ENCODE results near the gene SDCBP2. TPM values are rescaled to one million over a fixed set of nuclear protein-coding genes. Genes with fewer than 3 reads are reported as not detected.

SDCBP2 gene
- total RNA-seq, 1 donor from 2014 or later = 4.0 TPM

DNA sequence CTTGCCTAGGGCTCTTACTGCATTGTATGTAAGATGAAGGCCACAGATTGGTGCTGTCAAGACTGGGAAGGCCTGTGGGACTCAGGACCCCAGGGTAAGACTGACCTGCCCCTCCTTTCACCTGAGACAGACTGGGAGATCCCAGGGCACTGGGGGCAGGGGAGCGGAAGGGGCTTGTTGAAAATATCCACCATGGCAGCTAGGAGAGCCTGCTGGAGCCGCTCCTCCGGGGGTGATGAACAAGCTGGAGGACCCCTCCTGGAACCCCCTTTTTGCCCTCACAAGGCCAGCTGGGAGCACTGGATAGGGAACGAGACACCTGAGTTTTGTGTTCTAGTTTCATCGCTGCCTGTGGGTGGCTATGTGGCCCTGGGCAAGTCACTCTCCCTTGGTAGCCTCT, 9.2 kb upstream of the SDCBP2 start:
- no peak for DNase-seq

GRCh38 chr20:1337441-1337840, 8.5 kb upstream of the SDCBP2 start:
- no peak for TF ChIP-seq CTCF (IDR thresholded peaks at IDR 0.05; ENCODE audit: partially characterized antibody, unreplicated experiment)
- no peak for DNase-seq
- H3K27ac Mint-ChIP-seq (ENCODE audit: unreplicated experiment) = no peak overlapping the region
- H3K9me3 Mint-ChIP-seq (ENCODE audit: unreplicated experiment) = peaks cover 2% of the 10 kb centered on the region
- no peak overlapping the region for H3K4me3 Mint-ChIP-seq (ENCODE audit: unreplicated experiment)
- no peaks in the 10 kb centered on the region for H3K36me3 Mint-ChIP-seq (ENCODE audit: unreplicated experiment)
- peaks cover 25% of the 10 kb centered on the region for H3K4me1 Mint-ChIP-seq (ENCODE audit: low read depth, unreplicated experiment)
- peaks cover 11% of the 10 kb centered on the region for H3K27me3 Mint-ChIP-seq (ENCODE audit: unreplicated experiment)

More for the DNA sequence above, 9.2 kb upstream of the SDCBP2 start:
- Mint-ChIP-seq H3K4me1 (ENCODE audit: low read depth, unreplicated experiment) (peaks cover 28% of the 10 kb centered on the region), H3K27me3 (ENCODE audit: unreplicated experiment) (peaks cover 11% of the 10 kb centered on the region), H3K9me3 (ENCODE audit: unreplicated experiment) (peaks cover 2% of the 10 kb centered on the region), H3K4me3 (ENCODE audit: unreplicated experiment) (no peak overlapping the region), H3K27ac (ENCODE audit: unreplicated experiment) (no peak overlapping the region), H3K36me3 (ENCODE audit: unreplicated experiment) (no peaks in the 10 kb centered on the region)
- TF ChIP-seq CTCF (IDR thresholded peaks at IDR 0.05; ENCODE audit: partially characterized antibody, unreplicated experiment) = no peak

- TF ChIP-seq CTCF (IDR thresholded peaks at IDR 0.05; ENCODE audit: partially characterized antibody, unreplicated experiment) = no peak
- no peak for DNase-seq
- Mint-ChIP-seq H3K27ac (ENCODE audit: unreplicated experiment) (no peak overlapping the region), H3K27me3 (ENCODE audit: unreplicated experiment) (peaks cover 6% of the 10 kb centered on the region), H3K9me3 (ENCODE audit: unreplicated experiment) (no peaks in the 10 kb centered on the region), H3K36me3 (ENCODE audit: unreplicated experiment) (no peaks in the 10 kb centered on the region), H3K4me1 (ENCODE audit: low read depth, unreplicated experiment) (peaks cover 19% of the 10 kb centered on the region), H3K4me3 (ENCODE audit: unreplicated experiment) (no peak overlapping the region)
Measured at GRCh38 chr20:1336699-1337367, 7.9 kb upstream of the SDCBP2 start.

GRCh38 chr20:1335961-1336698, 7.2 kb upstream of the SDCBP2 start:
- H3K27ac Mint-ChIP-seq (ENCODE audit: unreplicated experiment) = no peak overlapping the region
- no peak for DNase-seq
- TF ChIP-seq CTCF (IDR thresholded peaks at IDR 0.05; ENCODE audit: partially characterized antibody, unreplicated experiment) = no peak

GRCh38 chr20:1334761-1335160, 5.8 kb upstream of the SDCBP2 start:
- Mint-ChIP-seq H3K4me3 (ENCODE audit: unreplicated experiment) (no peak overlapping the region), H3K4me1 (ENCODE audit: low read depth, unreplicated experiment) (peaks cover 13% of the 10 kb centered on the region)

More at GRCh38 chr20:1335961-1336698, 7.2 kb upstream of the SDCBP2 start:
- Mint-ChIP-seq H3K4me3 (ENCODE audit: unreplicated experiment) (no peak overlapping the region), H3K9me3 (ENCODE audit: unreplicated experiment) (no peaks in the 10 kb centered on the region), H3K4me1 (ENCODE audit: low read depth, unreplicated experiment) (peaks cover 11% of the 10 kb centered on the region), H3K36me3 (ENCODE audit: unreplicated experiment) (no peaks in the 10 kb centered on the region), H3K27me3 (ENCODE audit: unreplicated experiment) (peaks cover 5% of the 10 kb centered on the region)

More at GRCh38 chr20:1334761-1335160, 5.8 kb upstream of the SDCBP2 start:
- H3K36me3 Mint-ChIP-seq (ENCODE audit: unreplicated experiment) = no peaks in the 10 kb centered on the region
- peak overlapping the region; percentile 31 for H3K27ac Mint-ChIP-seq (ENCODE audit: unreplicated experiment)
- no peaks in the 10 kb centered on the region for H3K9me3 Mint-ChIP-seq (ENCODE audit: unreplicated experiment)
- DNase-seq = no peak
- peaks cover 8% of the 10 kb centered on the region for H3K27me3 Mint-ChIP-seq (ENCODE audit: unreplicated experiment)
- no peak for TF ChIP-seq CTCF (IDR thresholded peaks at IDR 0.05; ENCODE audit: partially characterized antibody, unreplicated experiment)
